ENCODE measurements around the gene BOC.

- TF ChIP-seq CTCF (IDR thresholded peaks at IDR 0.05) (no peak), POLR2AphosphoS5 (IDR thresholded peaks at IDR 0.05) (no peak), POLR2A (IDR thresholded peaks at IDR 0.05) (no peak)
Measured at GRCh38 chr3:113219605-113220300, 8.4 kb downstream of the BOC start.
